Transverse colon (tissue), 3 donors: ENCODE data around the gene PCCA.

Experiments
- CTCF ChIP-seq, 5 experiments: fragments of 200-600 bp in 3 of 5; fragments of 450-650 bp in 2 of 5; sonication (generic) in 3 of 5; IDR thresholded peaks; 1 replicate in 2 of 5; 2 replicates in 3 of 5; pipeline ENCODE4 v1.5.1; 2016 to 2017; ENCODE audit warnings: antibody characterized with exemption in 5 of 5, inconsistent platforms in 3 of 5, mild to moderate bottlenecking in 2 of 5, moderate library complexity in 1 of 5
- POLR2A ChIP-seq: fragments of 450-650 bp; IDR thresholded peaks from one replicate; pipeline ENCODE4 v1.6.1; 2016; ENCODE audit warnings: antibody characterized with exemption, mild to moderate bottlenecking, moderate library complexity

- no peak for TF ChIP-seq CTCF (IDR thresholded peaks at IDR 0.05)
- TF ChIP-seq POLR2A, result no peak
Measured at GRCh38 chr13:100395698-100396373, 306.9 kb downstream of the PCCA start.
